ENCODE results near the gene KIAA0586.
"Not testable (repeated sequence)": the region's sequence is repeated elsewhere in the genome, so short reads cannot be mapped to it uniquely, and the experiment has no call there.

DNA sequence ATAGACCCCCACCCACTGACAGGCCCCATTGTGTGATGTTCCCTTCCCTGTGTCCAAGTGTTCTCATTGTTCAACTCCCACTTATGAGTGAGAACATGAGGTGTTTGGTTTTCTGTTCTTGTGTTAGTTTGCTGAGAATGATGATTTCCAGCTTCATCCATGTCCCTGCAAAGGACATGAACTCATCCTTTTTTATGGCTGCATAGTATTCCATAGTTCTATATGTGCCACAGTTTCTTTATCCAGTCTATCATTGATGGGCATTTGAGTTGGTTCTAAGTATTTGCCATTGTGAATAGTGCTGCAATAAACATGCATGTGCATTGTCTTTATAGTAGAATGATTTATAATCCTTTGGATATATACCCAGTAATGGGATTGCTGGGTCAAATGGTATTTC lies 152.5 kb downstream of the KIAA0586 start:
- TF ChIP-seq, protein P1, sequence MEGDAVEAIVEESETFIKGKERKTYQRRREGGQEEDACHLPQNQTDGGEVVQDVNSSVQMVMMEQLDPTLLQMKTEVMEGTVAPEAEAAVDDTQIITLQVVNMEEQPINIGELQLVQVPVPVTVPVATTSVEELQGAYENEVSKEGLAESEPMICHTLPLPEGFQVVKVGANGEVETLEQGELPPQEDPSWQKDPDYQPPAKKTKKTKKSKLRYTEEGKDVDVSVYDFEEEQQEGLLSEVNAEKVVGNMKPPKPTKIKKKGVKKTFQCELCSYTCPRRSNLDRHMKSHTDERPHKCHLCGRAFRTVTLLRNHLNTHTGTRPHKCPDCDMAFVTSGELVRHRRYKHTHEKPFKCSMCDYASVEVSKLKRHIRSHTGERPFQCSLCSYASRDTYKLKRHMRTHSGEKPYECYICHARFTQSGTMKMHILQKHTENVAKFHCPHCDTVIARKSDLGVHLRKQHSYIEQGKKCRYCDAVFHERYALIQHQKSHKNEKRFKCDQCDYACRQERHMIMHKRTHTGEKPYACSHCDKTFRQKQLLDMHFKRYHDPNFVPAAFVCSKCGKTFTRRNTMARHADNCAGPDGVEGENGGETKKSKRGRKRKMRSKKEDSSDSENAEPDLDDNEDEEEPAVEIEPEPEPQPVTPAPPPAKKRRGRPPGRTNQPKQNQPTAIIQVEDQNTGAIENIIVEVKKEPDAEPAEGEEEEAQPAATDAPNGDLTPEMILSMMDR (conservative IDR thresholded peaks at IDR 0.05; ENCODE audit: low read length), result not testable (repeated sequence)
- TF ChIP-seq EZH2phosphoT487 (IDR thresholded peaks at IDR 0.05; ENCODE audit: borderline replicate concordance), result not testable (repeated sequence)

Measured in Loucy (cell line).